Purkinje cell (primary cell): ENCODE results near the gene PDK1. TPM values are rescaled to one million over a fixed set of nuclear protein-coding genes. Genes with fewer than 3 reads are reported as not detected.

ENCODE experiments used
- polyA plus RNA-seq: library from polyadenylated mRNA; unstranded; fragments of >200 nt; fragmentation: Nextera tagmentation; gene quantifications from 2 replicates; pipeline ENCODE4 v1.2.1, GENCODE V29; 2014

Gene PDK1
- polyA plus RNA-seq = 3.0 and 3.5 TPM in 2 replicates

DNA sequence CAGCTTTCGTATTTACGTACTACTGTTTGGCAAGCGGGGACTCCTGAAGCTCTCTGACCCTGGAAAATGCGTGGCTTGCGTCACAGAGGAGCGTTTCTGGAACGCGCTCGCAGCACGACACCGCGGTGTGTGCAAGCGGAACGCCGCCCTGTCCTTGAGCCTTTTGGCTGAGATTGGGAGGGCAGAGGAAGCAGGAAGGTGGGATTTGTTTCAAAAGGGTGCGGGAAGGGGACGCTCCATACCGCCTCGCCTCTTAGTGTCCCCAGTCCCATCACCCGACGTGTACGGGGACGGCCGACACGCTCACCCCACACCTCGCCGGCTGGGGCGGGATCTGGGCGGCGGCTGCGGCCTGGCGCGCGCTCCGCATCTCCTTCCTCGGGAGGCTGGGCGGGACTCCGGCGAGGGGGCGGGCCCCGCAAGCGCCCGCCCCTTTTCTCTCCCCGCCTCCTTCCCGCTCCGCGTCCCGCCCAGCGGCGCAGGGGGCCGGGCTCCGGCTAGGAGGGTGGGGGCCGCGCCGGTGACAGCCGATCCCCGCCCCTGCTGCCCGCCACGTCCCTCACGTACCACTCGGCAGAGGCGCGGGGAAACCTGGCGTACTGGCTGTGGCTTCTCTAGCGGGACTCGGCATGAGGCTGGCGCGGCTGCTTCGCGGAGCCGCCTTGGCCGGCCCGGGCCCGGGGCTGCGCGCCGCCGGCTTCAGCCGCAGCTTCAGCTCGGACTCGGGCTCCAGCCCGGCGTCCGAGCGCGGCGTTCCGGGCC is at the start of gene PDK1:
PDK1 (plus strand) TSS at position 569 of the 762 bp plus-strand sequence; CDS start at position 630, 61 bp downstream.

Other genes with a start within 250 kb of the PDK1 start
- 1.2 and 2.0 TPM in 2 replicates for gene ITGA6, start 128.5 kb upstream of the PDK1 start, polyA plus RNA-seq
- 28.4 and 37.7 TPM in 2 replicates for gene RAPGEF4, start 179.8 kb downstream of the PDK1 start, polyA plus RNA-seq